HG03039 (cell line): Measurements from ENCODE around the gene SYNE3.

ENCODE experiments used
- ATAC-seq: cut with Tn5 transposase; IDR thresholded peaks from one replicate; pipeline ENCODE4 v1.9.1; 2021; ENCODE audit warnings: mild to moderate bottlenecking, moderate library complexity; ENCODE audit not compliant: unreplicated experiment

The SYNE3 gene

DNA sequence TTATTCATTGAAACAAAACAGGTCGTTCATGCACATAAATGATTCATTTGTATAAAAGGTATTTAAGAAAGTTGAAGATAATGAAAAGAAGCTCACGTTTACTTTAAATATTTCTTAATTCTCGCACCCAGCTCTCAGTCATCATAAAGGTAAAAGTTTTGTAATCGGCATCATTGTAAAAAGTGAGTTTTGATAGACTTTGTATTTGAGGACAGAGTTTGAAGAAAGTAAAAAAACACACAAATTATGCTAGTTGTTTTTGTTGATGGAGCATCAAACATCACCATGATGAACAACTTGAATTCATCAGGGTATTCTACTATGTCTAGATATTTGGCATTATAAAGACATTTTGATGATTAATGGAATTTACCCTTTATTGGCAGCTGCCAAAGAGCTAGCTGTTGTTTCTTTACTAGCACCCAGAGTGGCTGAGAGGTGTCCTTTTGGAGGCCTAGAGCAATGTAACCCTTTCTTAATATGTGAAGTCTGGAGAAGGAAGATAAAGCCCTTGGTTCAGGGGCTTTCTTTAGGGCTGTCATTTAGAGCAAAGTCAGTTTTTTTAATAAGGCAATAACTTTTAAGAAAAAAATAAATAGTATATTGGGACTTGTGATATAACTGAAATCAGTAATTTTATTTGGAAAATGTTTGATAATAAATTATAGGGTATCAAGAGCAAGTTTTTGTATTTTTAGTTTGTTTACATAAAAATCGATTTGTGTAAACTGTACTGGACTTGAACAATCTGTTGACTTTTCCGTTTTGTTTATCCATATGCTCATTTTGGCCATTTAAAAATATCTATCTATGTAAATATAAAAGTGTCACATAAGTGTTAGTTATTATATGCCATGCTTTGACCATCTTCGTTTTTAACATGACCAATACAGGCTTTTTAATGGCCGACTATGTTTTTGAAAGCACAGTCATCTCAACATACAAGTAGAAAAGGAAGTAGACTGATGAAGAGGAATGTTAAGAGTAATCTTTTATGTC, 25.8 kb upstream of the SYNE3 start:
- no peak for ATAC-seq

- no peak for ATAC-seq
These were observed 24.9 kb upstream of the SYNE3 start for GRCh38 chr14:95541346-95541745.

DNA sequence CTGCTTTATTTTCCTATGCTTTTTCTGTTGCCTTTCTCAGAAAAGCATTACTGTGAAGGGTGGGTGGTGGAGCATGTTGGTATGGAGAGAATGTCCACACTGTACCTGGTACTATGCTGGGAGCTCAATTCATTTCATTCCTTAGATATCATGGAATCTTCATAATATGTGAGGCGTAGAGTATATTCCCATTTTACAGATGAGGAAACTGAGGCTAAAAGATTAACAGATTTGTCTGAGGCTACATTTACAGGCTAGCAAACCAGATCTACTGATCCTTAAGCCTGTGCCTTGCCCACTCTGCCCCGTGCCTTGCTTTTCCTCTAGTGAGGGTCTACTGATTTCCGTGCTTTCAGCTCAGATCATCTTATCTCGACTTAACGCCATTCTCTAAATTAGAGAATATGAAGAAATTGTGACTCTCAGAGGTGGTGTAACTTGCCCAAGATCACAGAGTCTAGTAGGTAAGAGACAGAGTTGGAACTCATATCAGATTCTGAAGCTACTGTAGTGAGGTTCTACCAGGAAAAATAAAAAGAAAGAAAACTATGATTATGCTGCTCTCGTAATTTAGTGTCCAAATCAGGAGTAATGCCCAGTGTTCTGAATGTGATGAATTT, 23.9 kb upstream of the SYNE3 start:
- ATAC-seq = no peak

DNA sequence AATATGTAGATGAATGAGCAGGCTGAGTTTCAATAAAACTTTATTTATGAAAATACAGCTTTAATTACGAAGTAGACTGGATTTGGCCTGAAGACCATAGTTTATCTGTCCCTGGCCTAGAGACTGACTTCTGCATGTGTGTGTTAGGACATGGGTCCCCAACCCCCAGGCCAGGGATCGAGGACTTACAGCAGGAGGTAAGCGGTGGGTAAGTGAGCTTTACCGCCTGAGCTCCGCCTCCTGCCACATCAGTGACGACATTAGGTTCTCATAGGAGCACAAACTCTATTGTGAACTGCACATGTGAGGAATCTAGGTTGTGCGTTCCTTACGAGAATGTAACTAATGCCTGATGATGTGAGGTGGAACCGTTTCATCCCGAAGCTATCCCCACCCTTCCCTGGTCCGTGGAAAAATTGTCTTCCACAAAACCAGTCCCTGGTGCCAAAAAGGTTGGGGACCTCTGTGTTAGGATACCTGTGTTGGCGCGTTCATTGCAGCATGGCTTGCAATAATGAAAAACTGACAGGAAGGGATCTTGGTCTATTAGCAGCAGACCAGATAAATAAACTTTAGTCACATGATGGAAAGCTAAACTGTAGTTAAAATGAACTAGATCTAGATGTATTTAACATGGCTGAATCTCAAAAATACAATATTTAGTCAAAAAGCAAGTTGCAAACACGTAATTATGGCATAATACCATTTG, 22.5 kb upstream of the SYNE3 start:
- no peak for ATAC-seq

DNA sequence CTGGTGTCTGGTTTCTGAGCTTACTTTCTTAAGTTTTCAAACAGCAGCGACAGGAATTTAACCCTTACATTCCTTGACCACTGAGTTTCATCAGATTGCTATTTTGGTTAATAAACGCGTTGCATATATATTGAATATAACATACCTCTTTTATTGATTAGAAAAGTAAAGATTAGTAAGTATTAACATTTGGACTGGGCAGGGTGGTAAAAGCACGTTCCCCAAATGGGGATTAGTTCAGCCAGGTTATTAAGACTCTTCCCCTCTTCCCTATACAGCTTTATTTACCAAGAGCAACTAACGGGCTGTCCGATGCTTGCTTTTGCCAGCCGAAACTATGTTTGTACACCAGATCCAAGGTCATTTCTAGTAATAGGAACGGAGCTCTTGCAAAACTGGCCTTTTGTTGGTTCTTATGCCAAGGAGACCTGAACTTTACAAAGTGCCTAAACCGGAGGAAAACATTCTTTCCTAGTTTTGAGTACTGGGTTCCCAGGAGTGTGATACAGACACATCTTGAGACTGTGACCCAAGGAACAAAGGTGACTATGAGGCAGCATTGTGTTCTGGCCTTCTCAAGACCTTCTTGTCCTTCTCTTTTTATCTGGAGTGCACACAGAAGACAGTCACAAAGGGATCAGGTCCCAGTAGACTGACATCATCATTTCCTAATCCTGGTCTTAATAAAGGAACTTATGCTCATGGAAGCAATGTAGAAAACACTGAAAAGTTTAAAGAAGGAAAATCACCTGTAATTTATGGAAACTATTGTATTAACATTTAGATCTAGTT, 21.0 kb upstream of the SYNE3 start:
- ATAC-seq = no peak

DNA sequence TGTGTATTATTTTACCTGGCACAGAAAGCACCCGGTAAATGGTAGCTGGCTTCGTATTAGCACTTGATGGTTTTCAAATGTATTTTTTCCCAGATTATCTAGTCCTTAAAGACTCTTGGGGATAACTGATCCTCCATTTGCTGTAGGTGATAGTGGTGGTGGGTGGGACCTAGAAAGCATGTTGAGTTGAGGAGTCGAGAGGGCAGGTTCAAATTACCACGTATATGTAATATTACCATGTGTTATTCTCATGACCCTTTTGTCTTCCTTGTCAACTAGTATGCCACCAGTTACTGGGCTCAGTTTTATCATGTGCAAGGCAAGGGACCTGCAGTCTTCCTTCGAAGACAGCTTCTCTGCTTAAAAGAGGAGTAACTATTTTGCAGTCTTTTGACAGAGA, 20.2 kb upstream of the SYNE3 start:
- no peak for ATAC-seq

GRCh38 chr14:95536036-95536593, 19.7 kb upstream of the SYNE3 start:
- no peak for ATAC-seq

DNA sequence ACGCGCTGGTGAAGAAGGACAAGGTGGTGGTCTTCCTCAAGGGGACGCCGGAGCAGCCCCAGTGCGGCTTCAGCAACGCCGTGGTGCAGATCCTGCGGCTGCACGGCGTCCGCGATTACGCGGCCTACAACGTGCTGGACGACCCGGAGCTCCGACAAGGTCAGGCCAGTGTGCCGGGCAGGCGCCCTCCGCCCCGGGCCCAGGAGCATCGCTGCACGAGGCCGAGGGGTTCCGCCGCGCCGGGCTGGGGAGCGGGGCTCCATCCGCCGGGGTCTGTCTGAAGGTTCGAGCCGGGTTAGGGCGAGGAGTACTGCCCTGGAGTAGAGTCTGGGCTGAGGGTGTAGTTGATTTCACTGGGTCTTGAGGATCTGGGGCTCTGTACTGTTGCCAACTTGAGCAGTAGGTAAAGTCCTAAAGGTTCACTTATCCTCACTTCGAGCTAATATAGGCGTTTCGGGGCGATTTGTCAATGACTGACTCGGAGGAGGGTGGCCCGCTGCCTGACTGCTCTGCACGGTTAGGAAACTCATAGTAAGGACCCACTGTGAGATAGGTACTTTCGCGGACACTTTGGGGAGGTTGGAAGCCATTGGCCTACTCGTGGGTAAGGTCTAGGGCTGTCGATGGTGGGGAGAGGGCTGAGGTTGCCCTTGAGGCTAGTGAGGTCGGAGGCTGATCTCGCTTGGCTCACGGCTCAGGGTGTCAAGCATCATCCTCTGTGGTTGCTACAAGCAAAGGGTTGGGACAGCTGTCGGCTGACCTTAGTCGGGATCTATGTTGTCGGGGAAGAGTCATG, 19.0 kb upstream of the SYNE3 start:
- ATAC-seq = no peak

DNA sequence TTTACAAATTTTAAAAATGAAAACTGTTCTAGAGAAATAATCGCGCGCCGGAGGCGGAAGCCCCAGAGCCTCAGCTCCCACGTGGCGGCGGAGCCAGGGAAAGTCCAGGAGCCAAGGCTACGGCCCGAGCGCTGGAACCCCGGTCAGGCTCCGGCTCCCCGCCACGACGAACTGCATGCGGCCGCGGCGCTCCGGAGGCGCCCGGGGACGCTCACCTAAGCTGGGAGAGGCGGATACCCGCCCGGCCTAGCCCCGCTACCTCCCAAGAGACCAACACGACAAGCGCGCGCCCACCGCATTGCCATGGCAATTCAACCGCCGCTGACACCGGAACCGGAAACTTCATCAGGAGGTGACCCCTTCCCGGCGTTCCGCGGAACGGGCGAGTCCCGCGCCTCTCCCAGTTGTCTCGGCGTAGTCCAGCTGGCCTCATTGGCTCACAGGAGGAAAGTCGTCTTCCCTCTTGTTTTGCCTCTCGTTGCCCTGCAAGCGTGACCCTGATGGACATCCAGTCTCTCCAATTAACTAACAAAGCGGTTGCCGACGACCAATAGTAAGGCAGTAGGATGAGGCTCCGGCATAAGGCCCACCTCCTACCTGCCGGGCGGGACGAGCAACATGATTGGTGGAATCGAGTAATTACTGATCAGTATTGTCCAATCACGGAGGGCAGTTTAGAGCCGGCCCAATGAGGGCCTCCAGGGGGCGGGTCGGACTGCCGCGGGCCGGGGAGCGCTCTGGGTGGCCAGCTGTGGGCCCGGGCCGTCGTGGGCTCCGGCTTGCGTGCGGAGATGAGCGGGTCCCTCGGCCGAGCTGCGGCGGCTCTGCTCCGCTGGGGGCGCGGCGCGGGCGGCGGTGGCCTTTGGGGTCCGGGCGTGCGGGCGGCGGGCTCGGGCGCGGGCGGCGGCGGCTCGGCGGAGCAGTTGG, 18.1 kb upstream of the SYNE3 start, which contains the start of gene GLRX5:
TSS of gene GLRX5 (plus strand) at position 752 of the 927 bp plus-strand sequence. CDS start at position 792, 40 bp downstream.
- ATAC-seq = peak; percentile 85

DNA sequence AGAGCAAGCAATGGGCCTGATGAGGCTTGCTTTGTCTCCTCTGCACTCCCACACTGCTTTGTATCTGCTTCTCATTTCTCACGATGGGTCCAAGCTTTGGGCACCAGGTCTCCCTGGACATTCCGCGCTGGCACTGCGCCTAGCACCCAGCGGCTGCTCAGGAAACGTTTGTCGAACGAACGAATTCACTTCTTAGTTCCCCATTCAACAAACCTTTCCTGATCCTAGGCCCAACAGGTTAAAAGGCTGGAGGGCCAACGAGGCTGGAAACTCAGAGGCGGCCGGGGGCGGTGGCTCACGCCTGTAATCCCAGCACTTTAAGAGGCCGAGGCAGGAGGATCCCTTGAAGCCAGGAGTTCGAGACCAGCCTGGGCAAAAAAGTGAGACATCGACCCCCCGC, 17.4 kb upstream of the SYNE3 start:
- ATAC-seq = no peak

GRCh38 chr14:95533391-95533821, 17.0 kb upstream of the SYNE3 start:
- ATAC-seq = no peak

- no peak for ATAC-seq
These were observed 15.5 kb upstream of the SYNE3 start for GRCh38 chr14:95531969-95532368.

GRCh38 chr14:95531473-95531872, 15.0 kb upstream of the SYNE3 start:
- ATAC-seq = no peak

DNA sequence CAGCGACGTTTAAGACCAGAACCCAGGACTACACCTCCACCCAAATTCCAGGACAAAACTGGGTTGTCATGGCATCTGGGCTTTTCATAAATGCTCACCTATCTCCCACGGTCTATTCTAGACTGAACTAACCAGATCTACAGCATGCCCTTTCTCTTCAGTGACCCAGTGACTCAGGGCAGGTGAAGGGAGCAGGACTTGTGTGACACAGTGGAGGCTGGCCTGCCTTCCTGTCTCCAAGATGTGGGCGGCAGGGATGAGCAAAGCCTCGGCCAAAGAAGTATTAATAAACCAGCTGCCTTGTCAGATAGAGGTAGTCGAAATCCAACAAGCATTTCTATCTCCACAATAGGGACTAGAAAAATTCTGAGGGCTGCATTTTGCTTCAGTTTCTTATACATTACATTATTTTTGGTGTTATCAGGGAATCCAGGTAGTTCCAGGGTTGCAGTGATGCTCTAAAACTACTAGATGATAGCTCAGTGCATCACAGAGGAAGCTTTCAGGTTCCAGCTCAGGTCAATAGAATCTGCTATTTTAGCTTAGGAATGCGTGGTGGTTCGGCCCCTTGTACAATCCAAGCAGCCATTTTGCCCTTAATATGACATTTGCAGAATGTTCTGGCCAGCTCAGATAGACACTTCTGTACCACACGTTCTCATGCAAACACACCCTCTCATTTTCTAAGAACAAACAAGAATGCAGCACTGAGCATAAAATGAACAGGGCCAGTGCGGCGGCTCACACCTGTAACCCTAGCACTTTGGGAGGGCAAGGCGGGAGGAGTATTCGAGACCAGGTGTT, 14.2 kb upstream of the SYNE3 start:
- ATAC-seq = no peak

- no peak for ATAC-seq
These were observed 12.8 kb upstream of the SYNE3 start for GRCh38 chr14:95529216-95529615.

DNA sequence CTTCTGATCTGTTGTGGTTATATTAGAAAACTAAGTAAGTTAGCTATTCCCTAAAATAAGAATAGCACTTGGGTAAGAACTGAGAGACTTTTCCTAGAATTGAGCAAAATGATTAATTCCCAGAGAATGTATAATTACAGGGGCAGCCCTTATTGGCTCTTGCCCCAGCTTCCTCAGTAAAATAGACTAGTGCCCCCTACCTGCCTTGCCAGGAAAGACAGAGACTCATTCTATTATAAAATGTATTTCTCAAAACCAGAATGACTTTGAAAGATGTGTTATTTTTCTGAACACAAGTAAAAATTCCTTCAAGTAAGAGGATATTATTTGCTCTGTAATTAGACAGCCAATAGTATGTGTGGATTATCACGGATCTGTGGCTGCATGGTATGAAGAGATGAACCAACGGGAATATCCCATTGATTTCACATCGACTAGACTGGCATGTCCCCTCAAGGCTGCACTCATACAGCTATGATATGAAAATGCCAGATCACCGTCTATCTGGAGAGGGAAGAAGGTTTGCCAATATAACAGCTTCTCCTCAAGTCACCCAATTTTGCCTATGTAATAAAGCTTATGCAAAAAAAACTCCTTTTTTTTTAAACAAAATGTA, 11.0 kb upstream of the SYNE3 start:
- no peak for ATAC-seq
